WERI-Rb-1 (cell line): ENCODE measurements around the gene C2orf49.

ENCODE experiments used
- DNase-seq: peaks from one replicate; pipeline ENCODE4 v3.0.0-alpha.2; 2020
- H3K27ac ChIP-seq: fragments of 250-450 bp; sonication (Bioruptor Pico); 2 replicates; pipeline ENCODE4 v1.5.1; 2020; ENCODE audit warnings: mild to moderate bottlenecking, moderate library complexity
- H3K27me3 ChIP-seq: fragments of 250-450 bp; sonication (Bioruptor Pico); 2 replicates; pipeline ENCODE4 v1.5.1; 2021; ENCODE audit warnings: mild to moderate bottlenecking, low read depth, moderate library complexity; ENCODE audit not compliant: insufficient read depth, severe bottlenecking
- H3K36me3 ChIP-seq: fragments of 250-450 bp; sonication (Bioruptor Pico); 2 replicates; pipeline ENCODE4 v1.5.1; 2020; ENCODE audit warnings: mild to moderate bottlenecking, moderate library complexity
- H3K4me3 ChIP-seq: 2 replicates; pipeline ENCODE4 v1.5.1; 2011; ENCODE audit warnings: low read depth, mild to moderate bottlenecking, control low read depth, low read length
- H3K9me3 ChIP-seq: fragments of 250-450 bp; sonication (Bioruptor Pico); 2 replicates; pipeline ENCODE4 v1.5.1; 2021; ENCODE audit warnings: mild to moderate bottlenecking, moderate library complexity; ENCODE audit not compliant: severe bottlenecking
- TF ChIP-seq, protein P1 (sequence below): IDR thresholded peaks from 2 replicates; pipeline ENCODE4 v1.5.1; 2011; ENCODE audit warnings: low read depth, mild to moderate bottlenecking, control low read depth, inconsistent platforms, low read length

C2orf49 gene

DNA sequence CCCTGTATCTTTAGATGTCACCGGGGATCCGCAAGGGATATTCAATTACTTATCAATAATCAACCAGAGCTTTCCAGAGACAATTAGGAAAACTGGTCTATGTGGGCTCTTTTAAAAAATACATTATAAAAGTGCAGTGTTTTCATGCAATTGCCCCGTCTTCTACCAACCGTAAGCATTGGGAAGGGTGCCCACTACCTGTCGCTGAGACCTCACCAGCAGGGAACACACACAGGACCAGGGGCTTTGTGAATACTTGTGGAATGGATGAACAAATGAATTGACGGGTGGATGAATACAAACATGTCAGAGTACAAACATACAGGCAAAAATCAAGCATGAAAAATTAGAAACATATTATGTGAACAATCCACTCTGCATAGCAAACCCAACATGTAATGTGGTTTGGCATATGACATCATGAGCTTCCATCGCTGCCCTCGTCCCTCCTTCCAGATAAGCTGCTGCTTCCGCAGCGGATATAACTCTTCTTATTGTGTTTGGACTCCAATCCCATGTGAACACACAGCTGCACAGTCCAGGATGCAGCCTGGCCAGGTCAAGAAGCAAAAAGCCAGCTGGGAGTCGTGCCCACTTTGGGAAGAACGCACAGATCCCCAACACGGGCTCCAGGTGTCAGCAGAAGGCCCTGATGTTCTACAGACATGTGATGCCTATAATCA is 56.2 kb downstream of the C2orf49 start:
- Histone ChIP-seq H3K4me3 (no peak overlapping the region), H3K27me3 (no peaks in the 10 kb centered on the region), H3K36me3 (peaks cover 3% of the 10 kb centered on the region; the same call in 1 of the 2 replicates), H3K9me3 (no peaks in the 10 kb centered on the region), H3K27ac (no peak overlapping the region)
- DNase-seq: no peak
- TF ChIP-seq, protein P1, sequence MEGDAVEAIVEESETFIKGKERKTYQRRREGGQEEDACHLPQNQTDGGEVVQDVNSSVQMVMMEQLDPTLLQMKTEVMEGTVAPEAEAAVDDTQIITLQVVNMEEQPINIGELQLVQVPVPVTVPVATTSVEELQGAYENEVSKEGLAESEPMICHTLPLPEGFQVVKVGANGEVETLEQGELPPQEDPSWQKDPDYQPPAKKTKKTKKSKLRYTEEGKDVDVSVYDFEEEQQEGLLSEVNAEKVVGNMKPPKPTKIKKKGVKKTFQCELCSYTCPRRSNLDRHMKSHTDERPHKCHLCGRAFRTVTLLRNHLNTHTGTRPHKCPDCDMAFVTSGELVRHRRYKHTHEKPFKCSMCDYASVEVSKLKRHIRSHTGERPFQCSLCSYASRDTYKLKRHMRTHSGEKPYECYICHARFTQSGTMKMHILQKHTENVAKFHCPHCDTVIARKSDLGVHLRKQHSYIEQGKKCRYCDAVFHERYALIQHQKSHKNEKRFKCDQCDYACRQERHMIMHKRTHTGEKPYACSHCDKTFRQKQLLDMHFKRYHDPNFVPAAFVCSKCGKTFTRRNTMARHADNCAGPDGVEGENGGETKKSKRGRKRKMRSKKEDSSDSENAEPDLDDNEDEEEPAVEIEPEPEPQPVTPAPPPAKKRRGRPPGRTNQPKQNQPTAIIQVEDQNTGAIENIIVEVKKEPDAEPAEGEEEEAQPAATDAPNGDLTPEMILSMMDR: no peak

- H3K27ac ChIP-seq: no peak overlapping the region
- TF ChIP-seq, protein P1: no peak
- H3K9me3 ChIP-seq: peaks cover 2% of the 10 kb centered on the region
- no peaks in the 10 kb centered on the region for H3K27me3 ChIP-seq
- H3K36me3 ChIP-seq: peaks cover 3% of the 10 kb centered on the region; the same call in 1 of the 2 replicates
- no peak overlapping the region for H3K4me3 ChIP-seq
- DNase-seq: no peak
Observed at GRCh38 chr2:105394951-105395611, 57.7 kb downstream of the C2orf49 start.

DNA sequence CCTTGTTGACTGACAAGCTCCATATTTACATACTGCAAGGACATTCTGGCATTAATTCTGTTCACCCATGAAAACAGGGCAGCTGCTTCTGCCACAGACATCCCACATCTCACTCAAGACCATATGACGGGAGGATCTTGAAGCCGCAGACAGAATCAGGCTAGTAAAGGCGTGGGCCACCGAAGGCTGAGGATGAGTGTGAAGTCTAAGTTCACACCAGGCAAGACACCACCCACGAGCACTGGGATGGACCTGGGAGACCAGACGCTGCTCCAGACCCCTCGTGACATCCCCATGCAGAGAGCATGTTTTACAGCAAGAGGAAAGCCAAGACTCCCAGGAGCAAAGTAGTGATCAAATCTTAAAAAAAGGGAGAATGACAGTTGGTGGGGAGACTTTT is 58.4 kb downstream of the C2orf49 start:
- H3K4me3 ChIP-seq: no peak overlapping the region
- no peak overlapping the region for H3K27ac ChIP-seq
- H3K9me3 ChIP-seq: peaks cover 2% of the 10 kb centered on the region
- TF ChIP-seq, protein P1: no peak
- H3K27me3 ChIP-seq: no peaks in the 10 kb centered on the region
- no peak for DNase-seq
- peaks cover 3% of the 10 kb centered on the region; the same call in 1 of the 2 replicates for H3K36me3 ChIP-seq

GRCh38 chr2:105396254-105397024 is 59.1 kb downstream of the C2orf49 start:
- no peak for DNase-seq
- Histone ChIP-seq H3K27ac (no peak overlapping the region), H3K9me3 (peaks cover 2% of the 10 kb centered on the region), H3K27me3 (no peaks in the 10 kb centered on the region), H3K4me3 (no peak overlapping the region), H3K36me3 (peaks cover 3% of the 10 kb centered on the region; the same call in 1 of the 2 replicates)
- TF ChIP-seq, protein P1: no peak

DNA sequence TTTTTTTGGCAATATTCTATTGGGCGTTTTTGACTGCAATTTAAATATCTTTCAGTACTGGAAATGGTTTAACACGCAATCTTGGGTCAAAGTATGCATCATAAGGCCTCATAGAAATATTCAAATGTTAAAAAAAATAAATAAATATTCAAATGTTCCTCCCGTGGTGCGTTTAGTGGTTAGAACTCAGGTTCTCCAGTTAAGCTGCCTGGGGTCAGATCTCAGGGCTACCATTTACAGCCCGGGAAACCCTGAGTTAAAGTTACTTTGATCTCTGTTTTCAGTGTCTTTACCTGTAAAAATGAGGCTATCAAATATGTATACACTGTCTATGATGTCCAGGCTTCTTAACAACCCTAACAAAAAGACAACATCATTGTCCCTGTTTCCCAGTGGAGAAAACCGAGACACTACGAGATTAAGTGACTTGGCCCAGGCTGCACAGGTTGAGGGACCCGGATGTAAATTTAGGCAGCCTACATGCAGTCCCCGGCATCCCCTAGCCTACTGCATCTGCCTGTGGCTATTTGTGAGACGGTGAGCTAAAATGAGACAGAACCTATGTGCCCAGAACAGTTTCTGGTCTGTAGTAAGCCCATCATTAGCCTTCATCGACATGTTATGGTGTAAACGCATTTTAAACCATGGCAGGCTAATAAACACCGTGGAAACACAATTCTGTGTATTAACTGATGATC is 59.8 kb downstream of the C2orf49 start:
- Histone ChIP-seq H3K27me3 (no peaks in the 10 kb centered on the region), H3K27ac (no peak overlapping the region), H3K4me3 (no peak overlapping the region), H3K36me3 (peaks cover 3% of the 10 kb centered on the region; the same call in 1 of the 2 replicates), H3K9me3 (peaks cover 2% of the 10 kb centered on the region)
- DNase-seq: no peak
- TF ChIP-seq, protein P1: no peak
